ENCODE measurements around the gene SHLD1.

The SHLD1 gene

DNA sequence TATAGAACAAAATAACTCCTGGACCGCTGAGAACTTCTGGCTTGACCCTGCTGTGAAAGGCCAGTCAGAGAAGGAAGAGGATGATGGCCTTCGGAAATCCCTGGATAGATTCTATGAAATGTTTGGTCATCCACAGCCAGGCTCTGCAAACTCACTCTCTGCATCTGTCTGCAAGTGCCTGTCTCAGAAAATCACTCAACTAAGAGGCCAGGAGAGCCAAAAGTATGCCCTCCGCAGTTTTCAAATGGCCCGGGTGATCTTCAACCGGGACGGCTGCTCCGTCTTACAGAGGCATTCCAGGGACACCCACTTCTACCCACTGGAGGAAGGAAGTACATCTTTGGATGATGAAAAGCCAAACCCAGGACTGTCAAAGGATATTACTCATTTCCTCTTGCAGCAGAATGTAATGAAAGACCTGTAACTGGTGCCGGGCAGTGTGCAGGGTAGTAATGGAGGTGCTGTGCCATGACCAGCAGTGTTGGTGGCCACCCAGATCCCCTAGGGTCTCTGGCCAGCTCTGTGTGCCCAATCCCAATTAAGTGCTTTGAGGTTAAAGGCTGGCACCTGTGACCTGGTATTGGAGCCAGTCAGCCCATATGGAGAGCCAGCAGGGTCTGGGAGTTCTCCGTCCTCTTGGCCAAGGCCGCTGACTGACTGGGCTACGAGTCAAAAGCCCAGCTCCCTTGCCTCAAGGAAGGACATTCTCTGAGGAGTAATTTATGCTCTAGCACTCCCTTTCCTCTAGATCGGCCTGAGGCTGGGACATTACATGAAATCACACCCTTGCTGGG is 113.0 kb downstream of the SHLD1 start:
- peak overlapping the region in 1 of 5 donors; percentile 13 for H3K4me3 ChIP-seq (ENCODE audit: low read depth in 1 of 5, low read length in 5 of 5)
- H3K36me3 ChIP-seq (ENCODE audit: control insufficient read depth in 5 of 5, insufficient read depth in 5 of 5, low read length in 5 of 5): no peaks in the 10 kb centered on the region
- no peak overlapping the region for H3K9ac ChIP-seq (ENCODE audit: low read length in 5 of 5)
- peaks cover 3 to 34% (median 25%) of the 10 kb centered on the region in 5 donors for H3K4me1 ChIP-seq (ENCODE audit: control insufficient read depth in 5 of 5, insufficient read depth in 5 of 5, low read length in 5 of 5)
- H3K9me3 ChIP-seq (ENCODE audit: control insufficient read depth in 5 of 5, low read length in 5 of 5): no peaks in the 10 kb centered on the region
- no peaks in the 10 kb centered on the region for H3K27me3 ChIP-seq (ENCODE audit: control insufficient read depth in 5 of 5, insufficient read depth in 4 of 5, low read length in 5 of 5)
- H3K27ac ChIP-seq (ENCODE audit: low read depth, low read length): peak overlapping the region; percentile 32

DNA sequence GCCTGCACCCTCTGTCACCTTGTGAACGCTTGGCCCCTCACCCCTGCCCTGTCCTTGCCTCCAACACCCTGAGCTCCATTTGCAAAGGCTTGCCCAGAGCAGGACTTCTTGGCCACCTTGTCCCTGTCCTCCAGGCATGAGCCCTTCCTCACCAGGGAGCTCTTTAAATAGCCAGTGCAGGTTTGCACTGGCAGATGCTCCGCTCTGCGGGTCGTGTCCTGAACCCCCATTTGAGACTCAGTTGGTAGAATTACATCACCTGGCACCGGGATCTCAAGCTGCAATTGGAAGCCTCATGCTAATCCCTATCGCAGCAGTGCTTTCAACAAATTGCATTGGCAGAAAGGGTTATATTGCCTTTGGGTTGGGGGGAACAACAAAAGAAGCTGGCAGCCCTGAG is 114.2 kb downstream of the SHLD1 start:
- no peaks in the 10 kb centered on the region for H3K36me3 ChIP-seq (ENCODE audit: control insufficient read depth in 5 of 5, insufficient read depth in 5 of 5, low read length in 5 of 5)
- no peaks in the 10 kb centered on the region for H3K9me3 ChIP-seq (ENCODE audit: control insufficient read depth in 5 of 5, low read length in 5 of 5)
- H3K4me3 ChIP-seq (ENCODE audit: low read depth in 1 of 5, low read length in 5 of 5): no peak overlapping the region
- H3K27me3 ChIP-seq (ENCODE audit: control insufficient read depth in 5 of 5, insufficient read depth in 4 of 5, low read length in 5 of 5): no peaks in the 10 kb centered on the region
- peaks cover 3 to 34% (median 25%) of the 10 kb centered on the region in 5 donors for H3K4me1 ChIP-seq (ENCODE audit: control insufficient read depth in 5 of 5, insufficient read depth in 5 of 5, low read length in 5 of 5)
- no peak overlapping the region for H3K27ac ChIP-seq (ENCODE audit: low read depth, low read length)
- H3K9ac ChIP-seq (ENCODE audit: low read length in 5 of 5): no peak overlapping the region

DNA sequence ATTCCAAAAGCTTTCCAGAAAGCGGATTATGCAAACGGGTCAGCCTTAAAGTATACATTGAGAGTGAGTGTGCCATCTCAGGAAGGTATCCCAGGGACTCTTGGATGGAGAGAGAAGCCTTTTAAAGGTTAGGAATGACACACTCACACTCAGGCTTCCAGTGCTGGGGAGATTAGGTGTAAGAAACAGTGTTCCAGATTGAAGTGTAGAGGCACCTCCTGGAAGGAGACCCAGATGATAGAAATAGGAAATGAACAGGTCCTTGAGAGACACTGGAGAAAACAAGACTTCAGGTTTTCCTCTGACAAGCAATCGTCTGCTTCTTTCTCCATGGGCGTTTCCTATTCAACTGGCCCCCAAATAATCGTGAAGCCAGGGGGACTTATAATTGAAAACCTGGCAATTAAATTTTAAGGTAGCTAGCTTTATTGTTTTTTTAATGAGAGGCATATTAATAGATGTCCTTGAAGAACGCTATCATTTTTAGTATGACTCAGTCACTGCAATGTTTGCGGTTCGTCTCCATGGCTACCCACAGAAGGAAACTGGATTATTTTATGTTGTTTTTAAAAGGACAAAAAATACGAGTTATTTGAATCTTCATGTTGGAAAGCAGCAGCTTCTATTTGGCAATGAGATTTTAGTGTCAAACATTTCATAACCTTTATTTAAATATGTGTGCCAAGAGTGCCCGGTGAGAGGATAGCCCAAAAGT is 114.8 kb downstream of the SHLD1 start:
- H3K9me3 ChIP-seq (ENCODE audit: control insufficient read depth in 5 of 5, low read length in 5 of 5): no peaks in the 10 kb centered on the region
- H3K4me1 ChIP-seq (ENCODE audit: control insufficient read depth in 5 of 5, insufficient read depth in 5 of 5, low read length in 5 of 5): peaks cover 3 to 34% (median 25%) of the 10 kb centered on the region in 5 donors
- no peaks in the 10 kb centered on the region for H3K27me3 ChIP-seq (ENCODE audit: control insufficient read depth in 5 of 5, insufficient read depth in 4 of 5, low read length in 5 of 5)
- H3K27ac ChIP-seq (ENCODE audit: low read depth, low read length): no peak overlapping the region
- H3K36me3 ChIP-seq (ENCODE audit: control insufficient read depth in 5 of 5, insufficient read depth in 5 of 5, low read length in 5 of 5): no peaks in the 10 kb centered on the region
- no peak overlapping the region for H3K4me3 ChIP-seq (ENCODE audit: low read depth in 1 of 5, low read length in 5 of 5)
- H3K9ac ChIP-seq (ENCODE audit: low read length in 5 of 5): no peak overlapping the region

DNA sequence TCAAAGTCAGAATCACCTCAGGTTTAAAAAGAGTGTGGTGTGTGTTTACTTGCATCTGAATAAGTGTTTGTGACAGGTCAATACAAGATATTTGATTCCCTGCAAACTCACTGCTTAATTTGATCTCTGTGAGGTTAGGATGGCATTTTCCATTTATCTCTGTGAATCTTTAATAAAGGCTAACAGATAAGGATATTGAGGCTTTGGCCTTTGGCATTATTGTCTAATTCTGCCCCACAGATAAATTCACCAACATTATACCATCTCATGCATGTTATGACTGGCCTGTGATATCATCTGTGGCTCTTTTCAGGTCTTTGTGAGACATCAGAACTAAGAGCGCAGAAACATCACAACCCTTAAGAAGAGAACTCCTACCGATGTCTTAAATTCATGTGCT is 115.4 kb downstream of the SHLD1 start:
- H3K36me3 ChIP-seq (ENCODE audit: control insufficient read depth in 5 of 5, insufficient read depth in 5 of 5, low read length in 5 of 5): no peaks in the 10 kb centered on the region
- no peaks in the 10 kb centered on the region for H3K27me3 ChIP-seq (ENCODE audit: control insufficient read depth in 5 of 5, insufficient read depth in 4 of 5, low read length in 5 of 5)
- no peak overlapping the region for H3K4me3 ChIP-seq (ENCODE audit: low read depth in 1 of 5, low read length in 5 of 5)
- H3K4me1 ChIP-seq (ENCODE audit: control insufficient read depth in 5 of 5, insufficient read depth in 5 of 5, low read length in 5 of 5): peaks cover 3 to 34% (median 25%) of the 10 kb centered on the region in 5 donors
- H3K27ac ChIP-seq (ENCODE audit: low read depth, low read length): no peak overlapping the region
- no peak overlapping the region for H3K9ac ChIP-seq (ENCODE audit: low read length in 5 of 5)
- no peaks in the 10 kb centered on the region for H3K9me3 ChIP-seq (ENCODE audit: control insufficient read depth in 5 of 5, low read length in 5 of 5)

DNA sequence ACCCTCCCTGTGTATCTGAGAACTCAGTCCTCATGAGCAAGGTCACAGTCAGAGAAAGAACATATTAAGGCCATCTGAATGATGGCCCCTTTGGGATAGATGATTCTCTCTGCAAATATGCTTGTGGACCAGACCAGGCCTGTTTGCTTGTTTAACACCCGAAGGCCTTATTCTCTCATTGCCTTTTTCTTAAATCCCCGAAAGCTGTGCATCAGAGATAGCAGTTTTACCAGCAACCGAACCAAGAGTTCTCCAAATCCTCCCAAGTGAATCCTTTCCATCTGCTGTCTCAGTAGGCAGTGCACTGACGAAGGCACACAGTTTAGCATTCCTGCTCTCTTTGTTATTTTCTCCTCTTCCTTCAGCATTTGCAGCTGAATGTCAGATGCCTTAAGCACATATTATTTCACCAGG is 120.4 kb downstream of the SHLD1 start:
- no peak overlapping the region for H3K4me3 ChIP-seq (ENCODE audit: low read depth in 1 of 5, low read length in 5 of 5)
- no peak overlapping the region for H3K9ac ChIP-seq (ENCODE audit: low read length in 5 of 5)
- no peaks in the 10 kb centered on the region for H3K9me3 ChIP-seq (ENCODE audit: control insufficient read depth in 5 of 5, low read length in 5 of 5)
- no peaks in the 10 kb centered on the region for H3K27me3 ChIP-seq (ENCODE audit: control insufficient read depth in 5 of 5, insufficient read depth in 4 of 5, low read length in 5 of 5)
- H3K36me3 ChIP-seq (ENCODE audit: control insufficient read depth in 5 of 5, insufficient read depth in 5 of 5, low read length in 5 of 5): no peaks in the 10 kb centered on the region
- peaks cover 0 to 4% (median 1%) of the 10 kb centered on the region in 5 donors for H3K4me1 ChIP-seq (ENCODE audit: control insufficient read depth in 5 of 5, insufficient read depth in 5 of 5, low read length in 5 of 5)
- no peak overlapping the region for H3K27ac ChIP-seq (ENCODE audit: low read depth, low read length)

DNA sequence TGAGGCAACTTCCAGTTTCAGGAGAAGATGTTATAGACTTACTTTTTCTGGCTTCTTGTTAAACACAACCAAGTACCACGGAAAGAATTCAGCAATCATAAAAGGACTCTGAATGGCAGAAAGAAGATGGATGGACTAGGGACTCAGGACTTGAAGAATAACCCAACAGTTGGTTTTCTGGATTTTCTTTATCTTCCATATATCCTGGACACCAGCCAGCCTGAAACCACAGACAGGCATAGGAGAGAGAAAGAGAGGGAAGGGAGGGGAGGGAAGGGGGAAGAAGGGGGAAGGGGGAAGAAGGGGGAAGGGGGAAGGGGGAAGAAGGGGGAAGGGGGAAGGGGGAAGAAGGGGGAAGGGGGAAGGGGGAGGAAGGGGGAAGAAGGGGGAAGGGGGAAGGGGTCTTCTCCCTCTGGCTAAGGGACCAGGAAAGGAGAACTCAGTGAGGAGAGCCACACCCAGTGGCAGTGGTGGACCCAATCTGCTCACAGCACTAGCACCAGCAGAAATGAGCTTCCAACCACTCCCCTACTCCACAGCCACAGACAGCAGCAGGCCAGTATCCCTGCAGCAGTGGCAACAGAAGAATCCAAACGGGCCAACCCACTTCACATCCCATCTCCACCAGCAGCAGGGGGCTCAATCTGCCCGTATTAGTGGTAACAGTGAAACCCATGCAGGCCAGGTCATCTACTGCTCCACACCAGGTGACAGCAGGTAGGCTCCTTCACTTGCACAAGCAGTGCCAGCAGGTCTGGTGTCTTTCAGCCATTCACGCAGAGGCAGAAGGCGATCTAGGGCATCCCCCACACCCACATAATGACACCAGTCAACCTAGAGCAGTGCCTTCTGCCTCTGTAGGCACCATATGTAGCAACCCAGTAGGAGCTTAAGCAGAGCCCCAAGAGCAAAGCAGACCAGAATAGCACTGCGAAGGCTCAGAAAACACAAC is 121.5 kb downstream of the SHLD1 start:
- Histone ChIP-seq H3K9me3 (ENCODE audit: control insufficient read depth in 5 of 5, low read length in 5 of 5) (peaks cover 0 to 3% (median 0%) of the 10 kb centered on the region in 5 donors), H3K9ac (ENCODE audit: low read length in 5 of 5) (no peak overlapping the region), H3K27ac (ENCODE audit: low read depth, low read length) (no peak overlapping the region), H3K4me1 (ENCODE audit: control insufficient read depth in 5 of 5, insufficient read depth in 5 of 5, low read length in 5 of 5) (peaks cover 0 to 4% (median 0%) of the 10 kb centered on the region in 5 donors), H3K36me3 (ENCODE audit: control insufficient read depth in 5 of 5, insufficient read depth in 5 of 5, low read length in 5 of 5) (no peaks in the 10 kb centered on the region), H3K4me3 (ENCODE audit: low read depth in 1 of 5, low read length in 5 of 5) (no peak overlapping the region), H3K27me3 (ENCODE audit: control insufficient read depth in 5 of 5, insufficient read depth in 4 of 5, low read length in 5 of 5) (no peaks in the 10 kb centered on the region)

DNA sequence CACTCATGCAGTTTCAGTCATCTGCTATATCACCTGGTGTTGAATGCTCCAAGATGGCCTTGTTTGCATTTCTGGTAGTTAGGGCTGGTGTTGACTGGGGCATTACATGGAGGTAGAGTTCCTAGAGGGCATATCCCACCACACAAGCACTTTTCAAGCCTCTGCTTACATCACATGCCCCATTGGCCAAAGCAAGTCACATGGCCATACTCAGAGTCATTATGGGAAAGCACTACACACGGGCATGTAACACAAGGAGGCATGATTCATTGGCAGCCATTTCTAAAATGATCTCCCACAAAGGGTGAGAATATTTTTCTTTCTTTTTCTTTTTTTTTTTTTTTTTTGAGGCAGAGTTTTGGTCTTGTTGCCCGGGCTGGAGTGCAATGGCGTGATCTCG is 126.9 kb downstream of the SHLD1 start:
- Histone ChIP-seq H3K9ac (ENCODE audit: low read length in 5 of 5) (no peak overlapping the region), H3K4me1 (ENCODE audit: control insufficient read depth in 5 of 5, insufficient read depth in 5 of 5, low read length in 5 of 5) (peaks cover 0 to under 1% (median 0%) of the 10 kb centered on the region in 5 donors), H3K36me3 (ENCODE audit: control insufficient read depth in 5 of 5, insufficient read depth in 5 of 5, low read length in 5 of 5) (no peaks in the 10 kb centered on the region), H3K4me3 (ENCODE audit: low read depth in 1 of 5, low read length in 5 of 5) (no peak overlapping the region), H3K9me3 (ENCODE audit: control insufficient read depth in 5 of 5, low read length in 5 of 5) (peaks cover 0 to 3% (median 0%) of the 10 kb centered on the region in 5 donors), H3K27me3 (ENCODE audit: control insufficient read depth in 5 of 5, insufficient read depth in 4 of 5, low read length in 5 of 5) (peaks cover 0 to 3% (median 0%) of the 10 kb centered on the region in 5 donors), H3K27ac (ENCODE audit: low read depth, low read length) (no peak overlapping the region)

DNA sequence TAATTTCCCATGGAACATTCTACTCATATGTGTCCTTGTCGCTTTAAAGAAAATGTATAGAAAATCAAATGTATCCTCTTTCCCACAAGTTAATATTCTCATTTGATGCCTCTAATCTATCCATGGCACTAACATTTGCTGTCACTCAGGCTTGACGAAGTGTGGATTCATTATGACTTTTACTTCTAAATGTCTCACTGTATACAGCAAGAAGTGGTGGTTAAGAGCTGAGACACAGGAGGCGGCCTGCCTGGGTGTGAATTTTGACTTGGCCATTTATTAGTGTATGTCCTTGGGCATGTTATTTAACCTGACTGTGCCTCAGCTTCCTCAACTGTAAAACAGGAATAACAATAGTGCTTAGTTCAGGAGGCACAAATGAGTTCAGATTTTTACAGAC is 130.1 kb downstream of the SHLD1 start:
- no peak overlapping the region for H3K9ac ChIP-seq (ENCODE audit: low read length in 5 of 5)
- peaks cover 0 to 3% (median 0%) of the 10 kb centered on the region in 5 donors for H3K9me3 ChIP-seq (ENCODE audit: control insufficient read depth in 5 of 5, low read length in 5 of 5)
- peaks cover 0 to 3% (median 0%) of the 10 kb centered on the region in 5 donors for H3K27me3 ChIP-seq (ENCODE audit: control insufficient read depth in 5 of 5, insufficient read depth in 4 of 5, low read length in 5 of 5)
- H3K36me3 ChIP-seq (ENCODE audit: control insufficient read depth in 5 of 5, insufficient read depth in 5 of 5, low read length in 5 of 5): no peaks in the 10 kb centered on the region
- H3K4me3 ChIP-seq (ENCODE audit: low read depth in 1 of 5, low read length in 5 of 5): no peak overlapping the region
- no peaks in the 10 kb centered on the region for H3K4me1 ChIP-seq (ENCODE audit: control insufficient read depth in 5 of 5, insufficient read depth in 5 of 5, low read length in 5 of 5)
- no peak overlapping the region for H3K27ac ChIP-seq (ENCODE audit: low read depth, low read length)

DNA sequence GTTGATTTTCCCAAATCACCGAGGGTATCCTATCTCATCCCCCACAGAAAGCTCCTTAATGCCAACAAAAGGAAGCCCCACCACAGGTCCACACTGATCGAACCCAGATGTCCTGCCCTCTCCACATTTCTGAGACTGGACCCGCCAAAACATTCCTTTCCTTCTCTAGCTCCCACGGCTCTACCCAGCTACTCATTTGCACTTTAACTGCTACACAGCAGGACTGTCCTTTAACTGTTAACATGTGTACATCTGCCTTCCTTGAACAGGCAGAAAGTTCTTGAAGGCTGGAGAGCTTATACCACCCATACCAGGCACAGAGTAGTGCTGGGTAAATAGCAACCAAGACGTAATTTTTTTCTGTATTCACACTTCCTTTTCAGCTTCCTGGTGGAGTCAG is 131.5 kb downstream of the SHLD1 start:
- H3K9ac ChIP-seq (ENCODE audit: low read length in 5 of 5): no peak overlapping the region
- no peak overlapping the region for H3K4me3 ChIP-seq (ENCODE audit: low read depth in 1 of 5, low read length in 5 of 5)
- H3K4me1 ChIP-seq (ENCODE audit: control insufficient read depth in 5 of 5, insufficient read depth in 5 of 5, low read length in 5 of 5): no peaks in the 10 kb centered on the region

More for the DNA sequence above, 131.5 kb downstream of the SHLD1 start:
- no peak overlapping the region for H3K27ac ChIP-seq (ENCODE audit: low read depth, low read length)
- no peaks in the 10 kb centered on the region for H3K36me3 ChIP-seq (ENCODE audit: control insufficient read depth in 5 of 5, insufficient read depth in 5 of 5, low read length in 5 of 5)
- peaks cover 0 to 3% (median 0%) of the 10 kb centered on the region in 5 donors for H3K27me3 ChIP-seq (ENCODE audit: control insufficient read depth in 5 of 5, insufficient read depth in 4 of 5, low read length in 5 of 5)
- peaks cover 0 to 3% (median 0%) of the 10 kb centered on the region in 5 donors for H3K9me3 ChIP-seq (ENCODE audit: control insufficient read depth in 5 of 5, low read length in 5 of 5)

Measured in subcutaneous abdominal adipose tissue (tissue), 5 donors.